HG03060 (cell line): ENCODE results near the gene ALDH1L1.

Source experiments
- ATAC-seq: cut with Tn5 transposase; IDR thresholded peaks from one replicate; pipeline ENCODE4 v1.9.1; 2021; ENCODE audit warnings: low read depth, moderate number of reproducible peaks; ENCODE audit not compliant: unreplicated experiment

ALDH1L1 gene

DNA sequence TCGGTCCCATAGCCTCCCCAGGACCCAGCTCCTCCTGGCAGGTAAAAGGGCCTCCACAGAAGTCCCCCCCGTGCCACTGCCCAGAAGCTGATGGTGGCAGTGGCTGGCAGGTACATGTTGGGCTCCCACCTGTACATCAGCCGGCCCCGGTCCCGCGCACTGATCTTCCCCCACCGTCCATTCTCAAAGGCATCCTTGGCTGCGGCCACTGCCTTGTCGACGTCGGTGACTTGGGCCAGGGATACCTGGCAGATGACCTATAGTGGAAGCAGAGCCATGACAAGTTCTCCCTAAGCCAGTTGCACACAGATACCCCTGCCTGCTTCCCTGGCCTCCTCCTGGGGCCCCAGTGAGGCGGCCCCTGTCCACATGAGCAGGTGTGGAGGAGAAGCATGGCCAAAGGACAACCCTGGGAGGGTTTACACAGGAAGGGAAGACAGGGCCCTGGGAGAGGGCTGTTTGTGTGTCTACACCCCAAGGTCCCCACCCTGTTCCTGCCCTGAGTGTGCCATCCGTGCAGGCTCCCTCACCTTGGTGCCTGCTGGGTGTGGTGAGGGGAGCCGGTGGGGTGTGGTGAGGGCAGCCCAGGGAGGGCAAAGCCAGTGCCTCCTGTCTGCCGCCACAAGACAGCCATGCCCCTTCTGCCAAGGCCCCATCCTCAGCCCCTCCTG is 44.8 kb downstream of the ALDH1L1 start:
- no peak for ATAC-seq

DNA sequence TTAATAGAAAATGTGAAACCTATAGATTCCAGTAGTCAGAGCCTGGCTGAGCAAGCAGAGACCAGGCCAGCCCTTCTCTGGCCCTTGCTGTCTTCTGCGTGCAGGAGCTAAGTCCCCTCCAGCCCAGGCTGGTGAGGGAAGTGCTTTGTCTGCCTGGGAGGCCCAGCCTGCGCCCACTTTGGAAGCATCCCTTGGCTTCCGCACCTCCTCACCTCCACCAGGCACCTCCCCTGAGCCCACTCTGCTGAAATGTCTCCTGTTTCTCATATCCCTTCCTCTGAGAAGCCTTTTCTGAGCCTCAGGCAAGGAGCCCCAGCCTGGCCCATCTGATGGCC is 45.3 kb downstream of the ALDH1L1 start:
- no peak for ATAC-seq

DNA sequence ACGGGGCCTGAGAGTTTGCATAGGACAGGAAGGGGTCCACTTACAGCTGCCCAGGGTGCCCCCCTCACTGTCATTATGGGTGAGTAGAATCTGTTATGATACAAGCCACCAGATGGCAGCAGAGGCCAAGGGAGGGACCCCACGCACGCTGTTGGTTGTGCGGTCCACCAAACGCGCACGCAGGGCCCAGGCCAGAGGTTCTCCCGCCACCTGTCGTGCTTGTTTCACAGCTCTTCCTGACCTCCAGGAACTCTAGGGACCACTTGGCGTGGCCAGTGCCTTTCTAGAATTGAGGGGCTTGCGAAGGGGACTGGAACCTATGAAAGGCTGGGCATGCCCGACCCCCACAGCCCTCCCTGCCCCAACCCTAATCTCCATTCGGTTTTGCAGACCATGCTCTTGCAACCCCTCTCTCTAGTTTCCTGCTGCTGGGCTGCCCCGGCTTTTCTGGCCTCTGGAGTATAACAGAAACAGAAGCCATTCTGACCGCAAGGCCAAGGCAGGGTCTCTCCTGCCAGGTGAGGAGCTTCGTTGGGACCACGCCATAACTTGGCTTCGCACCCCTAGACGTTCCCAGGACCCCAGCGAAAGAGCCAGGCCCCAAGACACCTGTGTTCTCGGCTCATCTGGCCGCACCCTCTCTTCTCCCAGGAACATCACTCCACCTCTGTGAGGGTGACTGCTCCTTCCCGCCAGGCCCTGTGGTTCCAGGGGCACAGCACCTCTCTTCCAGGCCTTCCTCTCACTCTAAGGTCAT is 46.0 kb downstream of the ALDH1L1 start:
- ATAC-seq = no peak

DNA sequence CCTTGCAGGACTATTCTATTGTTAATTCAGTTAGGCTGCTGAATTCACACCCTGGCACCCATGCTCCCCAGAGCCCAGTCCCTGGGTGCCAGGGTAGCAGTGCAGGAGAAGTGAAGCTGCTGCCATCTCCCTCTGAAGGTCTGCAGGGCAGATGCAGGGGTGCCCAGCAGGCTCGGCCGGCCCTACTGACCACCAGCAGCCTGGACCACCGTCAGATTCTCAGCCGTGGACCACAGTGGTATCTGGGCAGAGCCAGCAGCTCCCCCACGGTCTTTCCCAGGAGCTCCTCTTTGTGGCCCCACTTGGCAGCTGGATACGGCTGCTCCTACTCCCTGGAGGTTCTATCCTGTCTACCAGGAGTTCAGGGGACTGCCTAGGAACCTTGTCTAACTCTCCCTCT is 46.8 kb downstream of the ALDH1L1 start:
- no peak for ATAC-seq

DNA sequence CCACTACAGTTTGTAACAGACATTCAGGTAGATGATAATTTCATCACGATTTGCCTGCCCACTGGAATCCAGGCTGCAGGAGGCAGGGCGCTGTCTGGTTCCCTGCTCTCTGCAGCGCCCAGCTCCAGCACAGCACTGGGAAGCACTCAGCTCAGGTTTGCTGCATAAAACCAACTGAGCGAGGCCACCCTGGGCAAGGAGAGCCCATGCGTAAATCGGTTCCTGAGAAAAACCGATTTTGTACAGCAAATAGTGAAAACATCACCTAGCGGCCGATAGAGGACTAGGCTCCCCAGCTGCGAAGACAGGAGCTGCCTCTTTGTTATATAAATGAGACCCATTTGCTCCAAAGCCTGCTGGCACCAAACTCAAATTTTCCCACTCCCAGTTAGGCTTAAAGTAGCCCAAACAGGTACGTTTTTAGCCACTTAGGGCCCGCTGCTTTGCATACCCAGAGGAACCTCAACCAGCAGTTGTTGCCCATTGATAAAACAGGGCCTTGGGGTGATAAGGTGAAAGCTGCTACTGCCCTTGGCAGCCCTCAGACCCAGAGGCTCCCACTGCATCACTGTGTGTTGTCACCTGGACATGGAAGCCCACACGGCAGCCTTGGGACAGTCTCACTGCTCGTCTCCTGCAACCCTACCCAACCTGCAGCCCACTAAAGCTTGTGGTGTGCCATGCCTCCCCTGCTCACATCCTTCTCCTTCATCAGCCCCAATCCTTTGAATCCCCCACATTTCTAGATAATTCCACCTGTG is 47.5 kb downstream of the ALDH1L1 start:
- no peak for ATAC-seq

DNA sequence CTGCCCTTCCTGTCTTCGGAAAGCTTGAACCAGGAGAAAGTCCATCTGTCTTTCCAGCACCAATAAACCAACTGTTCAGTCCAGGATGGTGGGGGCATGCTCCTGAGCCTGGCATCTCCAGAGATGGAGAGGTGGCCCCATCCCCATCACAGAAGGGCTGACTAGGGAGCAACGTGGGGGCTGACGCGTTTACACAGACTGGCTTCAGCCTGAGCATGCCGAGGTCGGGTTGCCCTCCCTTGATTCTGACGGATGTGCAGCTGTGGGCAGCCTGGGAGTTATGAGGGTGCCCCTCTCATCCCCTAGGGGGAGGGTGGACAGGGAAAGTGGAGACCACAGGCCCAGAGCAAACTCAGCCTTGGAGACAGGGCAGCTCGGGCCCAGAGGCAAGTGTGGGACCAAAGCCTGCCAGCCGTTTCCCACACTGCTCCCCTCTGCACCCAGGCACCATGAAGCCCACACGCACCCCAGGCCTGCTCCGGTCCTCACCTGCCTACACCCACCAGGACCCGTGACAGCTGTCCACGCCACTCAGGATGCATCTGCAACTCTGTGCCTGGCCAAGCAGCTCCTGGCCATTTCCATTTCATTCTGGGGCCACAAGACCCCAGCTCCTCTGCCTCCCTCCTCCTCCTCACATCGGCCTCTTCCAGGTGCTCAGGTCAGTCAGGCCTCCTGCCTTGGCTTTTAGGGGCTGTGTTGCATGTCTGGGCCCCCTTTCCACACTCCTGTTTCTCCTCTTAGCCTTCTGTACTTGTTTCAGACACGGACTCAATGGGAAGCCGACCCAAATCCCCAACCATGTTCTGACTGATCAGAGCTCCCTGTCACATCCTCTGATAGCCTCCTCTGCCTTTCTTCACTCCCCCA is 48.3 kb downstream of the ALDH1L1 start:
- ATAC-seq = no peak

DNA sequence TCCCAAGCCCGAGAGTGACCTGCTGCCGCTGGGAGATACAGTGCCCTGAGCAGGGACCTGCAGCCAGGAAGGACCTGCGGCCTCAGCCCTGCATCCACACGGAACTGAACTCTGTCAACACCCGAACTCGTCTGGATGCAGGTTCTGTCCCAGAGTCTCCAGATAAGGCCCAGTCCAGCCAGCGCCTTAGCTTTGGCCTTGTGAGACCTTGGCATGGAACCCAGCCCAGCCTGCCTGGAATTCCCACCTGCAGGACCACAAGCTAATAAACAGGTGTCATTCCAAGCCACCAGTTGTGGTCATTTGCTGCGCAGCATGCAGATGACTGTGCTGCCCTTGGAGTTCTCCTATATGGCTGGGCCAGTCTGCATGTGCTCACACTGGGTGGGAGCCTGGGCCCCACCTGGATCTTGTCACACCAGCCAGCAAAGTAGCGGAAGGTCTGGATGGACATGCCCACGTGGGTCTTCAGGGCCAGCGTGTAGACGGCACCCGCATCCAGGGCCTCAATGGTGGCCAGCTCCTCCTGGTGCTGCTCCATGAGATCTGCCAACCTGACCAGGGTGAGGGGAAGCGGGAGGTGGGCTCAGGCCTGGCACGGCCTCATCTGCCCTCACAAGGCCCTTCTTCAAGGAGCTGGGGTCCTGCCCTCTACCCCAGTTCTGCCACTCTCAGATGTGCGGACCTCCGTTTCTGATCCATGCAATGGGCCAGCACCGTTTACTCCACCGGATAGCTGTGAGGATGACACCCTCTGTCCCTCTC is 49.2 kb downstream of the ALDH1L1 start:
- no peak for ATAC-seq

DNA sequence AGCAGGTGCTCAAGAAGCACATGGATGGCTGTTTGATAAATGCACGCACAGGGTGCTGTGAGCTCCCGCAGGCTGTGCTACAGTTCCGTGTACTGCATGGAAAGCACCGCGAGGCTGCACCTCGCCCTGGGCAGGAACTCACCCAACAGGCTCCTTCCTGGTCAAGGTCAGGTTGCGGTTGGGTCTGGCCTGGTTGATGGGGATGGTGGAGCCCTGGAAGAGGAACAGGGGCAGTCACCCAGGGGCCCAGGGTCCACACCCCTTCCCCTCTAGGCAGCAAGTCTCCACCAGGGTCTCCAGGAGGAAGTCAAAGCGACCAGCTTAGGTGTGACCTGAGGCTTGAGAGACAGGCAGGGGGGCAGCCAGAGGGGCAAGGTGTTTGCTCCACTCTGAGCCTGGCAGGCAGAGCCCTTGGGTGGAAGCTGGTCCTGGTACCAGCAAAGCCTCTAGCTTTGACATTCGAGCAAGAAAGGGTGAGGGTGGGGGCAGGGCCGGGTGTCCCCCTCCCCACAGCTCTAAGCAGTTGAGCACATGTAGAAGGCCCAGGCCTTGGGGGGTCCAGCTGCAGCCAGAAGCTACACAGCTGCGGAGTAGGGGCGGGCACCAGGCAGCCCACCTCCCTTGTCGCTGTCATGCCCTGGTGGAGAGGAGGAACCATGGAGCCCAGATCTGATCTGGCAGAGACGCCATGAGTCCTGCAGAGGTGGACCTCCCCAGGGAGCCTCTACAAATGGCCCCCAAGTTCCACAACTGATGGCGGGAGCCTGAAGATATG is 50.1 kb downstream of the ALDH1L1 start:
- ATAC-seq = no peak

DNA sequence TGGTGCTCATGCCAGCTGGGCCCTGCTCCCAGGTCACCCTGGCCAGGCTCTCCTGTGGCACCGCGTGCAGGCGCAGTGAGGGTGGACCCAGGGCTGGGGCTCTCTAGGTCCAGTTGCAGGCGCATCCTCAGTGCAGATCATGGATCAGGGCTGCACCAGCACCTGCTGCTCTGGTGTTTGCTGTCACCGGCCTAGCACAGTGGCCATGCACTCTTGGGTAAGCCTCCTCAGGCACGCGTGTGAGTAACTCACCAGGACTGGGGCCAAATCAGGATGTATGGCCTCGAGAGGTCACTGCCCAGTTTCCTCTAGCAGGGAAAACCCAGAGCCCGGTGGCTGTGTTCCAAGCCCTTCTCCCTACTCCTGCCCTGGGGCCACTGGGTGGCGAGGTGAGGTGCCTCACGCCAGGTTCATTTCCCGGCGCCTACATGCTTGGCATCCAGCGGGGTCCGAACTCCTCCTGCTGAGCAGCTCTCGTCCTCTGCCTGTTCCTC is 50.9 kb downstream of the ALDH1L1 start:
- ATAC-seq = no peak

DNA sequence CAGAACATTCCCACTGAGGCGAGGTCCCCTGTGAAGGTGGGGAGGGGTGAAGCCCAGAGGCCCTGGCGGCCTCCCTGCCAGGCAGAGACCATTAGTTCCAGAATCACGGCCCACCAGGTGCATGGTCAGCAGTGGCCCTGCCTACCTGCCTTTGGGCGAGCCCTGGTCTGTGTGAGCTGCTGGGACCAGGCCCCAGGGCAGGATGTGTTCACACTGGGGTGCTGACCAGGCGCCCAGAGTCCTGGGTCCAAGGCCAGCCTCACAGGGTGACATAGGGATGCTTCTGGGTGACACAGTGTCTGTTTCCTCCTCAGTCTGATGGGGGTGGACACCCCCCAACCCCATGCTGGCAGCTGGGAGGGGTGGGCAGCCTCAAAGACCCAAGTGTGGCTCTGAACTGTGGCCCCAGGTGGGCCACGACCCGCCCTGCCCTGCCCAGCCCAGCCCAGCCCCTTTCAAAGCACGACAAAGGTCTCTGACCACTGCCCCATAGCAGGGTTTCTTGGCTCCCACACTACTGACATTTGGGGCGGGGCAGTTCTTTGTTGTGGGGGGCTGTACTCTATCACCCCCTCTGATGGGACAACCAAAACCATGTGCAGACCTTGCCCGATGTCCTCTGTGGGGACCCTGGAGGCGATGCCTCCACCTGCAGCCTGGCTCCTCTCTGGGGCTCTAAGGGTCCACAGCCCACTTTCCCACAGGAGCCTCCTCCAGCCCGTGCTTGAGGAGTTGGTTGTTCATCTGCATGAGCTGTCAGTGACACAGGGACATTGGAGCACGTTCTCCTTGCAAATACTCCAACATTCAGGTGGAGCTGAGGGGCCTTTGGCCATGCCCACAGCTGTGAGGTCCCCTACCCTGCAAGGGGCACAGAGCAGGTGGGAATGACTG is 51.6 kb downstream of the ALDH1L1 start:
- ATAC-seq = no peak

DNA sequence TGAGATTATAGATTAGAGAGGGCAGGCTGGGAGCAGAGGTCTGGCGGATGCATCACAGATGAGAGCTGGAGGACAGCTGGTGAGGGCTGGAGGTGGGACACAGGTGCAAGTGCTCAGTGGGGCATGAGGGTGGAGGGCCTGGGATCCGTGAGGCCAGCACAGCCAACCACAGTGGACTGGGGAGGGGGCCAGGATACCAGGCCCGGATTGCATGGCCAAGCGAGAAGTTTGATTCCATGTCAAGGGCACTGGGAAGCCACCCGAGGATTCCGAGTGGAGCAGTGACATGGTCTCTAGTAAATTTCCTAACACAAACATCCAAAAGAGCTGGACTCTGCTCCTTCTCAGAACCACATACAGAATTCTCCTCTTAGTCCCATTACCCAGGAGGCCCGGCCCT is 52.5 kb downstream of the ALDH1L1 start:
- no peak for ATAC-seq

DNA sequence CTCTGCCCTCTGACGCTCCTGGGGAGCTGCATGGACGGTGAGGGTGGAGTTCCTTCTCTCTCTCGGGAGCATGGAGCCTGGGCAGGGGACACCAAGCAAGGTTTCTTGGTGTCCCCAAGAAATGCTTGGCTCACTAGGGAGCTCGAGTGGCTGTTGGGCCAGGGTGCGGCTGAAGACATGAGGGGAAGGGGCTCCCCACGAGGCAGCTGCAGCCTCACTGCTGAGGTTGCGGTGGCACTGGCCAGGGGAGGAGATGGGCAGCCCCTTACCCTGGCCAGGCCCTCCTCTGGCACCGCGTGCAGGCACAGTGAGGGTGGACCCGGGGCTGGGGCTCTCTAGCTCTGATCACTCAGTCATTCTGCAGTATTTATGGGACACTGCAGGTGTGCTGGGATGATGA is 52.9 kb downstream of the ALDH1L1 start:
- ATAC-seq = no peak

DNA sequence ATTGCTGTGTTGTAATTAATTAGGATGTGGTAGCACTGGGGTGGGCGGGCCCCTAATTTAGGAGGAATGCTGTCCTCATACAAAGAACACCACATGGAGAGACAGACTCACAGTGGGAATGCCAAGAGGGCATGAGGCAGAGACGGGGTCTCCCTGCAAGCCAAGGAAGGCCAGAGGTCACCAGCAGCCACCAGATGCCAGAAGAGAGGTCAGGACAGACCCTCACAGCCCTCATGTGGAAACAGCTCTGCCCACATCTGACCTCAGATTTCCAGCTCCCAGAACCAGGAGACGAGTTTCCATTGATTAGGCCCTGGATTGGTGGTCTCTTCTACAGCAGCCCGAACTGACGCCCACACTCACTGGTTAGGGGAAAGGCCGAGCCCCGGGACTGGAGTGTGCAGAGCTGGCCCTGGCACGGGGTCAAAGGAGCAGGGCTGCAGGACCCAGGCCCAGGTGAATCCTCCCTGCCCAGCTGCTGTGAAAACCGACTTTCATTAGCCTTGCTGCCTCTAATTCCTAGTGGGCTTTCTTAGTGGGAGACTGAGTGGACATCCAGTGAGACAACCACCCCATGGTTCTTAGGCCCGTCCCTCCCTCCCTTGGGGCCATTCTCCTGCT is 53.5 kb downstream of the ALDH1L1 start:
- no peak for ATAC-seq

DNA sequence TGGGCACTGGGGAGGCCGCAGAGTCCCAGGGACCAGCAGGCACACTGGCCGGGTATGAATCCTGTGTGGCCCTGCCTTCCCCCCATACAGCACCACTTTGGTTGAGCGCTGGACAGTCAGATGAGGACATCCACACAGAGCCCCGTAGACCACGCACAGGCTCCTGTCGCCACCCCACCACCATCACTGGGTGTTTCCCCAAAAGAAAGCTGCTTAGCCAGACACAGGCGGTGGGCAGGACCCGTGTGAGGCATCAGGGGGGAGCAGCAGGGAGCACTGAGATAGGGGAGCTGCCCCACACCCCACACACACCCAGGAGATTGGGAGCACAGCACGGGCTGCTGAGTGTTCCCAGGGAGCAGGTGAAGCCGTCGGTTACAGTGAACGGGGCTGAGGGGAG is 54.1 kb downstream of the ALDH1L1 start:
- ATAC-seq = no peak

DNA sequence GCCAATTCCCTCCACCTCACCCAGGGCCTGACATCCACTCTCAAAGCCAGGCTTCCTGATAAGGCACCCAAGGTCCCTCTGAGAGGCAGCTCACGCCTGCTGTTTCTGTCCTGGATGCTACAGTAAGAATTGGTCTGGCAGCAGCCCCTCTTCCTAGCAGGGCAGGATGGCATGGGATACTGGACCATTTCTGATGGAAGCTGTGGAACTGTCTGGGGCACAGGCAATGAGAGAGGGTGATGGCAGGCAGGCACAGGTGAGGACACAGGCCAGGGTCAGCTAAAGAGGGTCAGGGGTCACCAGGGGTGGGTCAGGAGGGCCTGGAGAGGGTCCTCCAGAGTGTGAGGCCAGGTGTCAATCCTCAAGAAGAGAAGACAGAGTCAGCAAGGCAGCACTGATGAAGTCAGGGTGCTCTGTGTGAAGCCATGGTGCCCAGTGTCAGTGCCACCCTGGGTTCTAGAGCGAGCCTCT is 54.6 kb downstream of the ALDH1L1 start:
- ATAC-seq = no peak

DNA sequence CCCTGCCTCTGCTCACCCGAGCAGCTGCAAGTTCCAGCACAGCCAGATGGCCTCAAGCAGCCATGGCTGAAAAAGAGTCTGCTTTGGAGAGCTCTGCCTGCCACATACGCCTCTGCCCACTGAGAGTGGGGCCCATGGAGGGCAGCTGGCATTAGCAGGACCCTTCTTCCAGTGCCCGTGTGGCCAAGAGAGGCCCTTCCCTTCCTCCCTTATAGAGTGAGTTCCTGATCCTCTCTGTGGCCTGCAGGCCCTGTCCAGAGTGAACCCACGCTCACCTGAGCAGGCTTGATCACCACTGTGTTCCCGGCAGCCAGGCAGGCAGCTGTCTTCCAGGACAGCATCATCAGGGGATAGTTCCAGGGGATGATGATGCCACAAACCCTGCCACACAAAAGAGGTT is 55.0 kb downstream of the ALDH1L1 start:
- ATAC-seq = no peak

DNA sequence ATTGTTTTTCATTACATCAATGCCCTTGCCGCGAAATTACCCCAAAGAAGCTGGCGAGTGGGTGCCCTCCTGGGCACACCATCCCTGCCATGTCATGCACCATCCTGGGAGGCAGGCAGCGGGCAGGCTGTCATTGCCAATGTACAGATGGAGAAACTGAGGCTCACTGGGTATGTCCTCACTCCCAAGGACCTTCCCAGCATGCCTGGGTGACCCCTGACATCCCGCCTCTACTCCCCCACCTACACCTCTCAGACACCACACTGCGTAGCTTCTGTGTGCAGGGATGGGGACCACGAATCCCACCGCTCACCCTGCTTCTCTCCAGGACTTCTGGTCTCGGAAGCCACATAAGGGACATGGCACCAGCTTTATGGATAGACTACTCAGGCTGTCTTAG is 55.5 kb downstream of the ALDH1L1 start:
- ATAC-seq = no peak
